Measurements from ENCODE around the gene AGAP3. TPM values are rescaled to one million over a fixed set of nuclear protein-coding genes. Genes with fewer than 3 reads are reported as not detected.

The AGAP3 gene
- total and polyA plus RNA-seq, 9 donors = 22.3 to 125 (median 79.9) TPM

DNA sequence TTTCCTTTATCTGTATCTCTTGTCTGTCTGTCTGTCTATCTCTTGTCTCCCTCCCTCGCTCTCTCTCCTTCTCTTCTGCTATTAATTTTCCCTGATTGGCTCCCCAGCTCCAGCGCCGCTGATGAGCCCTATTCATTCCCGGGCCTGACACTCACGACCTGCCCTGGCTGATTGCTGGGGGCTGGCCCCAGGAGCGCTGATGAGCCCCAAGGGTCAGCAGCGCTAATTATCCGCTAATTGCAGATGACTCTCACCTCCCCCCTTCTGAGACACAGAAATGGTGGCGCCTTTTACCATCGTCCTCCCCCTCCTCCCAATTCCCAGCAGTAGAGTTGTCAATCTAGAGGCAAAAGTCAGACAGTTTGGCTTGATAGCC is 82.5 kb downstream of the AGAP3 start:
- DNase-seq = no peak
- Histone ChIP-seq H3K27me3 (peaks cover 3% of the 10 kb centered on the region), H3K4me3 (no peak overlapping the region), H3K9me3 (no peaks in the 10 kb centered on the region), H3K27ac (no peak overlapping the region), H3K36me3 (no peaks in the 10 kb centered on the region), H3K4me1 (ENCODE audit: insufficient read depth) (peaks cover 5% of the 10 kb centered on the region)
- intact Hi-C loops (cut with DNase I) = loop anchor here in 1 of 4 donors (5.0 kb wide), 1 partner anchor 41 kb away; no protein-coding TSS in a partner anchor
- TF ChIP-seq EP300 (IDR thresholded peaks at IDR 0.05) (no peak), POLR2A (IDR thresholded peaks at IDR 0.05) (no peak)
- TF ChIP-seq, protein P1, sequence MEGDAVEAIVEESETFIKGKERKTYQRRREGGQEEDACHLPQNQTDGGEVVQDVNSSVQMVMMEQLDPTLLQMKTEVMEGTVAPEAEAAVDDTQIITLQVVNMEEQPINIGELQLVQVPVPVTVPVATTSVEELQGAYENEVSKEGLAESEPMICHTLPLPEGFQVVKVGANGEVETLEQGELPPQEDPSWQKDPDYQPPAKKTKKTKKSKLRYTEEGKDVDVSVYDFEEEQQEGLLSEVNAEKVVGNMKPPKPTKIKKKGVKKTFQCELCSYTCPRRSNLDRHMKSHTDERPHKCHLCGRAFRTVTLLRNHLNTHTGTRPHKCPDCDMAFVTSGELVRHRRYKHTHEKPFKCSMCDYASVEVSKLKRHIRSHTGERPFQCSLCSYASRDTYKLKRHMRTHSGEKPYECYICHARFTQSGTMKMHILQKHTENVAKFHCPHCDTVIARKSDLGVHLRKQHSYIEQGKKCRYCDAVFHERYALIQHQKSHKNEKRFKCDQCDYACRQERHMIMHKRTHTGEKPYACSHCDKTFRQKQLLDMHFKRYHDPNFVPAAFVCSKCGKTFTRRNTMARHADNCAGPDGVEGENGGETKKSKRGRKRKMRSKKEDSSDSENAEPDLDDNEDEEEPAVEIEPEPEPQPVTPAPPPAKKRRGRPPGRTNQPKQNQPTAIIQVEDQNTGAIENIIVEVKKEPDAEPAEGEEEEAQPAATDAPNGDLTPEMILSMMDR (IDR thresholded peaks at IDR 0.05) = no peak
- WGBS, 3 donors = 45 to 53% (median 50%) methylated on average over 10 of the region's 10 CpGs

DNA sequence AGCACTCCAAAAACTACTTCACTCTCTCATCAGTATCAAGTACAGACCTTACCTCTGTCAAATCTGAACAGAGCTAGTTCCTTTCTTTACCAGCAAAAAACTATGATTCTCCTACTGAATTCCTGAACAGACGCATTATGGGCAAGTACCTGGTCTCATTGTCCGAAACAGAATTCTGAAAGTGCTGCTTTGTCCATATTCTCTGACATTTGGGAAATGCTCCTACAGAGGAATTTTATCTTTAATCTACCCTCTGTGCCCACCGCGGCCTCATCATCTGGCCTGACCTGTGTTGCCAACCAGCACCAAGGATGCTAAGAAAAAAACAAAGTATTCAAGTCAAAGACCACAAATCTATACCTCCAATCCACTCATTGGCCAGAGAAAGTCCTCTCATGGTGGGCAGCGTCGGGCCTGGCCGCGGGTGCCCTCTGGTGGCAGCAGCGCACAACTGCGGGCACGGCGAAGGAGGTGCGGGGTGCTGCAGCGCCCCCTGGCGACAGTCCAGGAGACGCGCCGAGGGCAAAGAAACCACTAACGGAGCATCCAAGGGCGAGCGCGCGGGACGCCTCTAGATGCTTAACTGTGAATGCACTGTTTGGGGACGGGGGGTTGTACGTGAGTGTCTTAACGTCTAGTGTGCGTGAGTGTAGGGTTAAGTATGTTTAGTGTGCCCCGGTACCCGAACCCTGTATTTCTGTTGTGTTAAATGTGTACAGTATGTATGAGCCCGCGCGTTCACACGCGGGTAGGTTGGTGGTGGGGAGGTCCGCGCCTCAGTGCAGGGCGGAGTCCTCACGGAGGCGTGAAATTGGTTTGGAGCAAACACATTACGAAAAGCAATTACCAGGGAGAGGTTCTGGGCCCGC is 86.2 kb downstream of the AGAP3 start:
- intact Hi-C loops (cut with DNase I) = loop anchor here in 2 of 4 donors (2.0 to 5.0 kb wide), 2 partner anchors 45 to 130 kb away; no protein-coding TSS in a partner anchor
- WGBS, 3 donors = 19 to 24% (median 22%) methylated on average over 42 of the region's 42 CpGs
- Histone ChIP-seq H3K9me3 (no peaks in the 10 kb centered on the region), H3K36me3 (no peaks in the 10 kb centered on the region), H3K4me3 (no peak overlapping the region), H3K4me1 (ENCODE audit: insufficient read depth) (no peaks in the 10 kb centered on the region), H3K27ac (no peak overlapping the region), H3K27me3 (no peaks in the 10 kb centered on the region)
- no peak for TF ChIP-seq POLR2A (IDR thresholded peaks at IDR 0.05)
- TF ChIP-seq, protein P1 (IDR thresholded peaks at IDR 0.05) = peak; percentile 98 to 100 (median 98)
- peak; percentile 65 to 88 (median 78) for DNase-seq

DNA sequence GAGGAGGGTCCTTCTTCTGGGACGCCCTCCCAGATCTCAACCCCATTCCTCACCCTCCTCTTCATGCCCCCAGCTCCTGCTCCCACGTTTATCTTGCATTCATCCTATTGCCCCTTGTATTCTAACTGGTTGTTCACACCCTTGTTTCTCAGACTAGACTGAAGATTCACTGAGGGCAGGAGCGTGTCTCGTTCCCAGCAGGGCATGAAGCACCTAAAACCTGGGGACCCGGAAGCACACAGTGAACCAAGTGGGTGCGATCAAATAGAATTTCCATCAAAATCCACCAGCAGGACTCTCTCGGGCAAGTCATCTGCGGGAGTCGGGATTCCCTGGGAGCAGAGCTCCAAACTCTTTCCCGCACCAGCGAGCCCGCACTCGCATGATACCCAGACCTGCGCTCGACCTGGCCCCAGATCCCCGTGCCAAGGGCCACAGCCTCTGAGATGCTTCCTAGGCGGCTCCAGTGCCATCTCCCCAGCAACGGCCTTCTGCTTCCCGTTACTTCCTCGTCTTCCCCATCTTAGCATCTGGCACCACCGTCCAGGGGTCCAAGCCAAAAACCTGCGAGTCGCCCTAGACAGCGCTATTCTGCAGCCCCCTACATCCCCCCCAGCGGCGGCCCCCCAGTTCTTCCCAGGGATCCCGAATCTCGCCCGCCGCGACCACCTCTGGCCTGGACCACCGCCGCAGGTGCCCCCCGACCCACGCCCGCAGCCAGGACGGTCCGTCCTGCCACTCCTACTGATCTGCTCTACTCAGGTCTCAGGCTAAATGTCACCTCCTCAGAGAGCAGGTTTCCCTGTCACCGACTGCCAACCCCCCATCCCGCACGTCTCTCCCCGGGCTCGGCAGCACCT is 87.3 kb downstream of the AGAP3 start:
- Histone ChIP-seq H3K36me3 (no peaks in the 10 kb centered on the region), H3K4me1 (ENCODE audit: insufficient read depth) (no peaks in the 10 kb centered on the region), H3K4me3 (no peak overlapping the region), H3K9me3 (no peaks in the 10 kb centered on the region), H3K27me3 (no peaks in the 10 kb centered on the region), H3K27ac (no peak overlapping the region)
- 83 to 87% (median 86%) methylated on average over 43 of the region's 43 CpGs for WGBS, 3 donors
- intact Hi-C loops (cut with DNase I) = loop anchor here in 2 of 4 donors (2.0 to 5.0 kb wide), 2 partner anchors 46 to 129 kb away; no protein-coding TSS in a partner anchor
- TF ChIP-seq POLR2A (IDR thresholded peaks at IDR 0.05) (no peak), EP300 (IDR thresholded peaks at IDR 0.05) (no peak)
- TF ChIP-seq, protein P1 (IDR thresholded peaks at IDR 0.05) = no peak
- no peak for DNase-seq

- peak in 2 of 5 donors; percentile 45 to 55 for DNase-seq
- intact Hi-C loops (cut with DNase I) = loop anchor here in 2 of 4 donors (5.0 kb wide), 1 partner anchor 47 kb away; no protein-coding TSS in a partner anchor
- Histone ChIP-seq H3K9me3 (no peaks in the 10 kb centered on the region), H3K4me3 (no peak overlapping the region), H3K4me1 (ENCODE audit: insufficient read depth) (no peaks in the 10 kb centered on the region), H3K36me3 (no peaks in the 10 kb centered on the region), H3K27ac (no peak overlapping the region), H3K27me3 (no peaks in the 10 kb centered on the region)
- TF ChIP-seq POLR2A (IDR thresholded peaks at IDR 0.05) (no peak), EP300 (IDR thresholded peaks at IDR 0.05) (no peak)
- TF ChIP-seq, protein P1 (IDR thresholded peaks at IDR 0.05) = no peak
- 53 to 57% (median 57%) methylated on average over 71 to 77 of the region's 77 CpGs for WGBS, 3 donors
These were observed 88.2 kb downstream of the AGAP3 start for GRCh38 chr7:151174246-151175046.

Measured in ovary (tissue), 9 donors.